PC-9 (cell line): ENCODE data around the gene SAYSD1.

Experiments
- CTCF ChIP-seq: fragments of 200-600 bp; sonication (generic); conservative IDR thresholded peaks from 2 replicates; pipeline ENCODE4 v1.6.1; 2017; ENCODE audit warnings: mixed run types, antibody characterized with exemption, mild to moderate bottlenecking, moderate library complexity
- EZH2 ChIP-seq: fragments of 200-600 bp; sonication (generic); IDR thresholded peaks from 2 replicates; pipeline ENCODE4 v1.8.0; 2017; ENCODE audit warnings: antibody characterized with exemption, low read depth

DNA sequence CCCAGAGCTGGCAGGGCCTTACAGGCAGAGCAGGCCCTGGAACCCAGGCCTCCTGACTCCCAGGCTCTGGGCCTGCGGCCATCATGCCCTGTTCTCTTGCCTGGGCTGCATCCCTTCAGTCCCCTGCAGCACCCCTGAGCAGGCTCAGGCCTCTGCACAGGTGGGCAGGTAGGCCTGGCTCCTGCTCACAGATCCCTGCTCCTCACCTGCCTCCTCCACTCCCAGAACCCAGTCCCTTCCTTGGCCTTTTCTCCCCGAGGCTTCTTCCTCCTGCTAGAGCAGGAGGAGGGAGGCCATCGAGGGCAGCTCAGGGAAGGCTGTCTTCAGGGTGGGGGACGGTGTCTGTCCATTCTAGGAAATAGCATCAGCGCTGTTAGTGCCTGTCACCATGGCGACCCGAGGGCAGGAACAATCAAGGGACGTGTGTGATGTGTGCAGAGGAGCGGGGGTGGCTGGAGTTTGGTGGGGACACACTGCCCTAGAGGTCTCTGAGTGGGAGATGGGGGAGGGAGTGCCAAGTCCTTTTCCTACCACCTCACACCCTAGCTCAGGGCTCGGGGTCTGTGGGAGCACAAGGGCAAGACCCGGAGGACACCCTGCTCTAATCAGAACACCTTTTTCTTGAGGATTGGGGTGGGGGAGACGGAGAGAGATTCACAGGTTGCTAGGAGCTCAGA, 39.8 kb downstream of the SAYSD1 start:
- no peak for TF ChIP-seq CTCF
- TF ChIP-seq EZH2, result no peak
